Measurements from ENCODE around the gene C17orf107. TPM values are rescaled to one million over a fixed set of nuclear protein-coding genes. Genes with fewer than 3 reads are reported as not detected.

Gene C17orf107
- total and polyA plus RNA-seq, 9 of the 15 experiments (the other 6 are each of a cell fraction or from before 2014, with no cell fraction given) = 0.05 to 0.29 (median 0.07) TPM; not detected in 4

DNA sequence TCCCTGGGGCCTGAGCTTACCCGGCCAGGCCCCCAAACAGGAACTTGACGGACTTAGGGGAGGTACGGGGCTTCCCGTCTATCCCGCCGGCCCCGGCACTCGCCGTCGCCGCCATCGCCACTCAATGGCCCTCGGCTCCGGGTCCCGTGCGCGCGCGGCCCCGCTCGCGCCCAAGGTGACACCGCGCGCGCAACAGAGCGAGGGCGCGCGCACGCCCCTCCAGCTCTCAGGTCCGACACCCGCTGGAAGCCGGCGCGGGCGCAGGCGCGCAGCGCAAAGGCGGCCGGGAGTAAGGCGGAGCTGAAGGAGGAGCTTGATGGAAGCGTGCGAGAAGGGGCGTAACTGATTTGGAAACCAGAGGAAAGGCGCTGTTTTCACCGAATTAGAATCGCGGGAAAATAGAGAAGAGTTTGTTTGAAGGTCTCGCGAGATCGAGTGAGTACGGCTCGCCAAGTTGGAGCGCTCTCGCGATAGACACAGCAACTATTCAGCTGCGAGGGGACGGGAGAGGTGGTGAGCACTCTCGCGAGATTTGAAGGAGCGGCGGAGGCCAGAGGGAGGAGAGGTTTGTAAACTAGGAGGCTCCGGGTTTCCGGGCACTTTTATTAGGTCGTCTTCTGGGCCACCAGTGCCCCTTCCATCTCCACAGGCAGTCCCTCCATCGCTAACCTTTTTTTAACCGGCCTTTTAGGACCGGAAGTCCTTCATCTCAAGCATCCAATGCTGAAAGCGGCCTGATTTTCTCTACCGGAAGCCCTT, 40.6 kb downstream of the C17orf107 start, which contains the start of the genes RNF167 and SLC25A11 (continued):
- TF ChIP-seq, protein P1, sequence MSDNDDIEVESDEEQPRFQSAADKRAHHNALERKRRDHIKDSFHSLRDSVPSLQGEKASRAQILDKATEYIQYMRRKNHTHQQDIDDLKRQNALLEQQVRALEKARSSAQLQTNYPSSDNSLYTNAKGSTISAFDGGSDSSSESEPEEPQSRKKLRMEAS (CRISPR knock-in tag; IDR thresholded peaks at IDR 0.05) = peak; percentile 52
- TF ChIP-seq NR2C2 (CRISPR knock-in tag; IDR thresholded peaks at IDR 0.05) = no peak
- peak; percentile 62; the same call in 1 of the 2 replicates for TF ChIP-seq NR2C2 (tag; IDR thresholded peaks at IDR 0.05)
- TF ChIP-seq FOSL1 (tag; conservative IDR thresholded peaks at IDR 0.05) = peak; percentile 21; the same call in 1 of the 2 replicates
- TF ChIP-seq, protein P2, sequence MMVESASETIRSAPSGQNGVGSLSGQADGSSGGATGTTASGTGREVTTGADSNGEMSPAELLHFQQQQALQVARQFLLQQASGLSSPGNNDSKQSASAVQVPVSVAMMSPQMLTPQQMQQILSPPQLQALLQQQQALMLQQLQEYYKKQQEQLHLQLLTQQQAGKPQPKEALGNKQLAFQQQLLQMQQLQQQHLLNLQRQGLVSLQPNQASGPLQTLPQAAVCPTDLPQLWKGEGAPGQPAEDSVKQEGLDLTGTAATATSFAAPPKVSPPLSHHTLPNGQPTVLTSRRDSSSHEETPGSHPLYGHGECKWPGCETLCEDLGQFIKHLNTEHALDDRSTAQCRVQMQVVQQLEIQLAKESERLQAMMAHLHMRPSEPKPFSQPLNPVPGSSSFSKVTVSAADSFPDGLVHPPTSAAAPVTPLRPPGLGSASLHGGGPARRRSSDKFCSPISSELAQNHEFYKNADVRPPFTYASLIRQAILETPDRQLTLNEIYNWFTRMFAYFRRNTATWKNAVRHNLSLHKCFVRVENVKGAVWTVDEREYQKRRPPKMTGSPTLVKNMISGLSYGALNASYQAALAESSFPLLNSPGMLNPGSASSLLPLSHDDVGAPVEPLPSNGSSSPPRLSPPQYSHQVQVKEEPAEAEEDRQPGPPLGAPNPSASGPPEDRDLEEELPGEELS (CRISPR knock-in tag; IDR thresholded peaks at IDR 0.05; ENCODE audit: borderline replicate concordance) = no peak
- TF ChIP-seq, protein P3, sequence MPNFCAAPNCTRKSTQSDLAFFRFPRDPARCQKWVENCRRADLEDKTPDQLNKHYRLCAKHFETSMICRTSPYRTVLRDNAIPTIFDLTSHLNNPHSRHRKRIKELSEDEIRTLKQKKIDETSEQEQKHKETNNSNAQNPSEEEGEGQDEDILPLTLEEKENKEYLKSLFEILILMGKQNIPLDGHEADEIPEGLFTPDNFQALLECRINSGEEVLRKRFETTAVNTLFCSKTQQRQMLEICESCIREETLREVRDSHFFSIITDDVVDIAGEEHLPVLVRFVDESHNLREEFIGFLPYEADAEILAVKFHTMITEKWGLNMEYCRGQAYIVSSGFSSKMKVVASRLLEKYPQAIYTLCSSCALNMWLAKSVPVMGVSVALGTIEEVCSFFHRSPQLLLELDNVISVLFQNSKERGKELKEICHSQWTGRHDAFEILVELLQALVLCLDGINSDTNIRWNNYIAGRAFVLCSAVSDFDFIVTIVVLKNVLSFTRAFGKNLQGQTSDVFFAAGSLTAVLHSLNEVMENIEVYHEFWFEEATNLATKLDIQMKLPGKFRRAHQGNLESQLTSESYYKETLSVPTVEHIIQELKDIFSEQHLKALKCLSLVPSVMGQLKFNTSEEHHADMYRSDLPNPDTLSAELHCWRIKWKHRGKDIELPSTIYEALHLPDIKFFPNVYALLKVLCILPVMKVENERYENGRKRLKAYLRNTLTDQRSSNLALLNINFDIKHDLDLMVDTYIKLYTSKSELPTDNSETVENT (CRISPR knock-in tag; IDR thresholded peaks at IDR 0.05) = peak; percentile 49; the same call in 1 of the 2 replicates
- no peak for TF ChIP-seq CBX8 (IDR thresholded peaks at IDR 0.05; ENCODE audit: borderline replicate concordance, extremely low read depth, low read depth, low read length, poor library complexity, severe bottlenecking)
- TF ChIP-seq ZNF3 (CRISPR knock-in tag; IDR thresholded peaks at IDR 0.05) = no peak
- TF ChIP-seq ZFX (CRISPR knock-in tag; IDR thresholded peaks at IDR 0.05) = peak; percentile 72
- no peak for TF ChIP-seq HMG20B (CRISPR knock-in tag; IDR thresholded peaks at IDR 0.05)
- TF ChIP-seq, protein P4, sequence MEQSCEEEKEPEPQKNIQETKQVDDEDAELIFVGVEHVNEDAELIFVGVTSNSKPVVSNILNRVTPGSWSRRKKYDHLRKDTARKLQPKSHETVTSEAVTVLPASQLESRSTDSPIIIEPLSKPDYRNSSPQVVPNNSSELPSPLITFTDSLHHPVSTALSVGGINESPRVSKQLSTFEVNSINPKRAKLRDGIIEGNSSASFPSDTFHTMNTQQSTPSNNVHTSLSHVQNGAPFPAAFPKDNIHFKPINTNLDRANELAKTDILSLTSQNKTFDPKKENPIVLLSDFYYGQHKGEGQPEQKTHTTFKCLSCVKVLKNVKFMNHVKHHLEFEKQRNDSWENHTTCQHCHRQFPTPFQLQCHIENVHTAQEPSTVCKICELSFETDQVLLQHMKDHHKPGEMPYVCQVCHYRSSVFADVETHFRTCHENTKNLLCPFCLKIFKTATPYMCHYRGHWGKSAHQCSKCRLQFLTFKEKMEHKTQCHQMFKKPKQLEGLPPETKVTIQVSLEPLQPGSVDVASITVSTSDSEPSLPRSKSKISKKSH (CRISPR knock-in tag; IDR thresholded peaks at IDR 0.05) = no peak
- TF ChIP-seq, protein P5, sequence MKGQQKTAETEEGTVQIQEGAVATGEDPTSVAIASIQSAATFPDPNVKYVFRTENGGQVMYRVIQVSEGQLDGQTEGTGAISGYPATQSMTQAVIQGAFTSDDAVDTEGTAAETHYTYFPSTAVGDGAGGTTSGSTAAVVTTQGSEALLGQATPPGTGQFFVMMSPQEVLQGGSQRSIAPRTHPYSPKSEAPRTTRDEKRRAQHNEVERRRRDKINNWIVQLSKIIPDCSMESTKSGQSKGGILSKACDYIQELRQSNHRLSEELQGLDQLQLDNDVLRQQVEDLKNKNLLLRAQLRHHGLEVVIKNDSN (CRISPR knock-in tag; IDR thresholded peaks at IDR 0.05) = no peak
- TF ChIP-seq ZEB2 (IDR thresholded peaks at IDR 0.05) = no peak
- TF ChIP-seq, protein P6, sequence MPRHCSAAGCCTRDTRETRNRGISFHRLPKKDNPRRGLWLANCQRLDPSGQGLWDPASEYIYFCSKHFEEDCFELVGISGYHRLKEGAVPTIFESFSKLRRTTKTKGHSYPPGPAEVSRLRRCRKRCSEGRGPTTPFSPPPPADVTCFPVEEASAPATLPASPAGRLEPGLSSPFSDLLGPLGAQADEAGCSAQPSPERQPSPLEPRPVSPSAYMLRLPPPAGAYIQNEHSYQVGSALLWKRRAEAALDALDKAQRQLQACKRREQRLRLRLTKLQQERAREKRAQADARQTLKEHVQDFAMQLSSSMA (CRISPR knock-in tag; IDR thresholded peaks at IDR 0.05) = no peak
- TF ChIP-seq POLR2G (IDR thresholded peaks at IDR 0.05; ENCODE audit: low read depth, low read length) = peak; percentile 97
- TF ChIP-seq, protein P7, sequence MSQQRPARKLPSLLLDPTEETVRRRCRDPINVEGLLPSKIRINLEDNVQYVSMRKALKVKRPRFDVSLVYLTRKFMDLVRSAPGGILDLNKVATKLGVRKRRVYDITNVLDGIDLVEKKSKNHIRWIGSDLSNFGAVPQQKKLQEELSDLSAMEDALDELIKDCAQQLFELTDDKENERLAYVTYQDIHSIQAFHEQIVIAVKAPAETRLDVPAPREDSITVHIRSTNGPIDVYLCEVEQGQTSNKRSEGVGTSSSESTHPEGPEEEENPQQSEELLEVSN (IDR thresholded peaks at IDR 0.05; ENCODE audit: borderline replicate concordance in 1 of 2, extremely low read depth in 1 of 2, insufficient read depth in 1 of 2, insufficient read length in 1 of 2, low read depth in 1 of 2, low read length in 1 of 2, poor library complexity in 1 of 2, severe bottlenecking in 1 of 2) = peak in 1 of 2 experiments; percentile 57
